Sigmoid colon (tissue), 4 donors: ENCODE results near the gene TCERG1L.

Experiments used
- CTCF ChIP-seq, 4 experiments: fragments of 450-650 bp in 3 of 4; fragments of 200-600 bp in 1 of 4; IDR thresholded peaks; one replicate each; pipeline ENCODE4 v1.5.1; 2016 to 2019; ENCODE audit warnings: antibody characterized with exemption in 4 of 4, mild to moderate bottlenecking in 3 of 4, moderate library complexity in 2 of 4
- EP300 ChIP-seq, 4 donors: sonication (generic); formaldehyde crosslinking; IDR thresholded peaks; one replicate each; pipeline ENCODE4 v1.6.1; 2017; ENCODE audit warnings: antibody characterized with exemption in 4 of 4
- POLR2AphosphoS5 ChIP-seq, 4 donors: sonication (generic); formaldehyde crosslinking; IDR thresholded peaks; one replicate each; pipeline ENCODE4 v1.6.1; 2017; ENCODE audit warnings: antibody characterized with exemption in 4 of 4

GRCh38 chr10:131315344-131315743, 3.8 kb upstream of the TCERG1L start:
- TF ChIP-seq CTCF (IDR thresholded peaks at IDR 0.05) (no peak), POLR2AphosphoS5 (IDR thresholded peaks at IDR 0.05) (no peak), EP300 (IDR thresholded peaks at IDR 0.05) (no peak)
